GM23248 (cell line): ENCODE results near the gene PPA2.

ENCODE experiments used
- EZH2 ChIP-seq: fragments of 200-600 bp; sonication (generic); IDR thresholded peaks from 2 replicates; pipeline ENCODE4 v1.6.1; 2018; ENCODE audit warnings: antibody characterized with exemption, mild to moderate bottlenecking; ENCODE audit not compliant: insufficient read depth, poor library complexity, severe bottlenecking
- EZH2phosphoT487 ChIP-seq: fragments of 200-600 bp; sonication (generic); IDR thresholded peaks from 2 replicates; pipeline ENCODE4 v1.6.1; 2018; ENCODE audit warnings: antibody characterized with exemption, moderate library complexity, mild to moderate bottlenecking, low read depth; ENCODE audit not compliant: insufficient read depth

DNA sequence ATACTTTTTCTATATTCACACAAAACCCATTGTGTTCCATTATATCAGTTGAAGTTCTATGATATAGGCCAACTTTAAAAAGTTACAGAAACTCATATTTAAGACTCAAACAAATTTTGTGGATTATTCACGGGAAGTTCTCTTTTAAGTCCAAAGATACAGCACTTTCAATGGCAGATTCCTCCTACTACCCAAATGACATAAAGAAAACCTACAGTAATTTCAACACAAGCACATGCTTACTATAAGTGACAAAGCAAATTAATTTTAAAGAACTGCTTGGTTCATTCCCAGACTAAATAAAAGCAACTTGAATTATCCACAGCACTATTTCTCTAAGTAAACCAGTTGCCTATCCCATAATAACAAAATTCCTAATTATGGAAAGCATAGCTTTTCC, 4.1 kb downstream of the PPA2 start:
- no peak for TF ChIP-seq EZH2
- no peak for TF ChIP-seq EZH2phosphoT487
